T-helper 22 cell (primary cell): ENCODE results near the gene TGM5.
"Not testable (repeated sequence)": the region's sequence is repeated elsewhere in the genome, so short reads cannot be mapped to it uniquely, and the experiment has no call there.

Experiments
- DNase-seq: peaks from one replicate; pipeline ENCODE4 v3.0.0-alpha.2; 2020; ENCODE audit warnings: low read depth

Gene TGM5

DNA sequence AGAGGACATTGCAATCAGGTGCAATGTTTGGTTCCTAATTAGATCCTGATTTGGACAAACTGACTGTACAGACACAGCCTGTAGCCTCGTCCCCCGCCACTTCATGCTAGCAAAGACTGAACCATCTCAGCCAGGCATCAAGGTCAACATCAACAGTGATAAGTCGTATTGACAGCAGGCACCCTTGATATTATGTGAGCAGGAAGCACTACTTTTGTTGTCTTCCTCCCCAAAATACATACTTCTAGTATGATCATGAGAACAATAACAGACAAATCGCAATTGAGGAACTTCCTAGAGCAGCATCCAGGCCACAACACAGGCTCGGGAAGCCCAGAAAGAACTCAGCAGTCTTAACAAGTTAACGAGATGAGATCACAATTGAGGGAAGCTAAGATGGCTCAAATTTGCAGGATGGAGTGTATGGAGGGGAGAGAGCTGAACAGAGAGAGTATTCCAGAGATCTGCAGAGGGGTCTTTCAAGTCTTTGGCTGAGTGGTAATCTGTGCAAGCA, 20.4 kb downstream of the TGM5 start:
- DNase-seq = no peak

DNA sequence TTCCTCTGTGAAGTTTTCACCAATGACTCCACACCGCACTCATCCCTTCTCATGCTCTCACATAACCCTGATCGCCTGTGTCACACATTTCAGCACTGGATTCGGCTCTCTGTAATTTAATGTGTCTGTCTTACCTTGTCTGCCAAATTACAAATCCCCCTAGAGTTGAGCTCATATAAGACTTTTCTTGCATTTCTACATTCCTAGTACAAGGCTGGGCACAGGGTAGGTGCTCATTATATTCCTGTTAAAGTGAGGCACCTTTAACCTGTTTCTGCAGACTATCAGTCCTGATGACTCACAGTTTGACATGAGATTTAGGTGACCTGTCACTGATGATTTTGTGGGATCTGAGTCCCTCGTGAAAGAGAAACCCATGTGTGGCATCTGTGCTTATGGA, 22.6 kb downstream of the TGM5 start:
- DNase-seq = no peak

DNA sequence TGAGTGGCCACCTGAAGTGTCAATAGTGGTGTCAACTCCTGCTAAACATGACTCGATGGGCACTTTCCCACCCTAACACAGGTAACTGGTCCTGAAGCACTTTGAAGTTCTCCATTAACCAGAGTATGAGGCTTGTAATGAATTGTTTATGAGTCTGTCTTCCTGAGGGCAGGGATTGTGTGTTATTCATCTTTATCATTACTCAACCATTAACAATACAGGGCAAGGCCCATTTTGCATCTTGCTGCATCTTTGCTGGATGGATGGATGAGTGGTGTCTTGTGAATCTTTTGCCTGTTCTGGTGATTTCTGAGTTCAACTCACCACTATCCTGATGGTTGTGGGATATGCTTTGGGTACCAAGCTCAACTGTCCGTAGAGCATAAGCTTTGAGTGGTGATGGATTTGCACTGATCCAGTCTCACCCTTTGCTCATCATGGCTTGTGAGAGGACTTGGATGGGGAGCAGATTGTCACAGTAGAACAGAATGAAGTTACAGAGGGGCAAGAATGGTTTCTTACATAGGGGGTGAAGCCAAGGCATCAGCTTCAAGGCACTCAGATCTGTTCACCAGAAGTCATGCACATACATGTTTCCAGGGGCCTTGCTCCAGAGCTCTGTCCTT, 23.6 kb downstream of the TGM5 start:
- no peak for DNase-seq

DNA sequence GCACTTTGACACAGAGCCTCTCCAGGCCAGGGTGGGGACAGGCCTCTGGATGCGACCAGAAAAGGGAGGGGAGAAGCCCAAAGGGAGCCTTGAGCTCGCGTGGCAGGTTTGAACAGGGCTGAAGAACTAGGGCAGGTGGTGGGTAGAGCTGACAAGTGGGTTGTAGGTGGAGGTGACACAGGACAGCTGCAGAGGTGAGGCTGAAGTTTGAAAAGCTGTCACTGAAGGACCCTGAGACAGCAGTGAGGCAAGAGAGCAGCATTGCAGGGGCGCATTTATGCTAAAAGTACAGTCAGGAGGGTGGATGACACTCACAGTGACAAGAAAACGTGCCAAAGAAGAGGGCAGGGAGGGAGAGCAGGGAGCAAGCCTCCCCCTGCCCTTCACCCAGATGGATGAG, 24.1 kb downstream of the TGM5 start:
- DNase-seq = no peak

GRCh38 chr15:43241100-43241499, 25.6 kb downstream of the TGM5 start:
- no peak for DNase-seq

GRCh38 chr15:43239732-43240491, 26.8 kb downstream of the TGM5 start:
- no peak for DNase-seq

GRCh38 chr15:43238671-43239131, 28.0 kb downstream of the TGM5 start:
- no peak for DNase-seq

GRCh38 chr15:43237842-43238470, 28.8 kb downstream of the TGM5 start:
- no peak for DNase-seq

DNA sequence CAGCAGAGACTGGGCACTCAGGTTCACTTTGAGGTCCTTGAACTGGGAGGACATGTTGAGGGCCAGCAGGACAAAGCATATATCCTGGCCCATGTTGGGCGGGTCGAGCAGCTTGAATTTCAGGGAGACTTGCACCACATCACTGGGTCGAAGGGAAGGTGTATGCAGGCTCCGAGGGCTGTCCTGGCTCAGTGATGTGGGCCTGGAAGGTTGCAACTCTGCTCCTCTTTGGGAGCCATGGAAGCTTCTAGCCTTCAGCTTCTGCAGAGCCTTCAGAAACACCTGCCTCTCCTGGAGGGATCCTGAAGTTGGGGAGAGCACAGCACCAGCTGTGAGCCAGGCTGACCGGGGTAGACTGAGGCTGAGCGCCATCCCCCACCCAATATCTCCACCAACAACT, 31.2 kb downstream of the TGM5 start:
- no peak for DNase-seq

DNA sequence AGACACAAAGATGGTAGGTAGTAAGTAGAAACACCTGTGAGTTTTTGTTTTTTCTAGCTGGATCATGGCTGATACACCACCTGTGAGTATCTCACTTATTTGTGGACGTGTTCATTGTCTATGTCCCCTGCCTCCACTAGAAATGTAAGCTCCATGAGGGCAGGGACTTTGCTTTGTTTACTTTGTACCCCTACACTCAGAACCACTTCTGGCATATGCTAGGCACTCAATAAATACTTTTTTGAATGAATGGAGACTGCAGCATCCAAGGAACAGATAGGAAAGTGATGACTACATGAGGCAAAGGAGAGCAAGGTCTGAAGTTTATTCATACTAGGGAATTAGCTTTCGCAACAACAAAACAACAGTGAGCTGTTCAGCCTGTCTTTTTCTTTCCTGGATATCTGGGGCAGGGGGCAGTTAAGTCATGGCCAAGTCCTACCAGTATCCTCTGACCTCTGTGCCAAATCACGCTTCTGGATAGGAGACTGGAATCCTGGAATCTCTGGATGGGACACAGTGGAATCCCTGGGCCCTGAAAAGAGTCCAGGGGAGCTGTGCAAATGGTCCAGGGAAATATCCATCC, 34.3 kb downstream of the TGM5 start:
- no peak for DNase-seq

DNA sequence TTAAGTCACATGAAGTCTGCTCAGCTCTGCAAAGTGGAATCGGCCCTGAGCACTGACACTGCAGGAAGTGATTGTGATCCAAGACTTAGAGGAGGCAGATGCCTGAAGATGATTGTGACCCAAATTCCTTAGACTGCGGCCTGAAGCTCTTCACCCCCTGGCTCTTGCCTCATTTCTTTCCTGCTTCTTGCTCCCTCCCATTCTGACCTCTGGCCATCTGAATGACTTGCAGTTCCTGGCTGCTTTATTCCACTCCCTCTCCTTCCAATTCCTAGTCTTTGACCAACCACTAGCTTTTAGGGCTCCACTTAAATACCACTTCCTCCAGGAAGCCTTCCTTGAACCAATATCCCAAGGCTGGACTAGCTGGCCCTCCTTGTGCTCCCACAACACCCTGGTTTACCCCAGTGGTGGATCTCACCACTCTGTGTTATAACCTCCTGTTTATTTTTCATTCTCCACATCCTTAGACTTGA, 36.0 kb downstream of the TGM5 start:
- DNase-seq = no peak

DNA sequence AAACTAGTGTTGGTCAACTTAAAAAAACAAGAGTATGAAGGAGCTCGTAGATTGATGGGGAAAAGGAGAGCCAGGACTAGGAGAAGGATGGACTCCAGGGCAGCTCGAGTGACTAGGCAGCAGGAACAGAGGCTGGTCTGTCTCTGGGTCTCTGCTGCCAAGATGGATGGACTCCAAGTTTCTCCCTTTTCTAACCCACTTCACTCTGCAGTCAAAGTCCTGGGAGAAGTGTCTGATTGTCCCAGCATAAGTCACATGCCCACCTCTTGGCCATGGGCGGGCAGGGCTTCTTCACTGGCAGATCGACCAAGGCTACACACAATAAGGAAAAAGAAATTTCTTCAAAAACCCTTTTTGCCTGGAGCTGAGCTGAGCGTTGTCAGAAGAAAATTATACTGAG, 36.8 kb downstream of the TGM5 start:
- no peak for DNase-seq

GRCh38 chr15:43226436-43227305, 40.1 kb downstream of the TGM5 start:
- DNase-seq = no peak

DNA sequence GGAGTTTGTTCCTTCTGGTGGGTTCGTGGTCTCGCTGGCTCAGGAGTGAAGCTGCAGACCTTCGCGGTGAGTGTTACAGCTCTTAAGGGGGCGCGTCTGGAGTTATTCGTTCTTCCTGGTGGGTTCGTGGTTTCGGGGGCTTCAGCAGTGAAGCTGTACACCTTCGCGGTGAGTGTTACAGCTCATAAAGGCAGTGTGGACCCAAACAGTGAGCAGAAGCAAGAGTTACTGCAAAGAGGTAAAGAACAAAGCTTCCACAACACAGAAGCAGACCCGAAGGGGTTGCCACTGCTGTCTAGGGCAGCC, 40.8 kb downstream of the TGM5 start:
- DNase-seq = not testable (repeated sequence)

GRCh38 chr15:43225201-43225949, 41.4 kb downstream of the TGM5 start:
- no peak for DNase-seq

DNA sequence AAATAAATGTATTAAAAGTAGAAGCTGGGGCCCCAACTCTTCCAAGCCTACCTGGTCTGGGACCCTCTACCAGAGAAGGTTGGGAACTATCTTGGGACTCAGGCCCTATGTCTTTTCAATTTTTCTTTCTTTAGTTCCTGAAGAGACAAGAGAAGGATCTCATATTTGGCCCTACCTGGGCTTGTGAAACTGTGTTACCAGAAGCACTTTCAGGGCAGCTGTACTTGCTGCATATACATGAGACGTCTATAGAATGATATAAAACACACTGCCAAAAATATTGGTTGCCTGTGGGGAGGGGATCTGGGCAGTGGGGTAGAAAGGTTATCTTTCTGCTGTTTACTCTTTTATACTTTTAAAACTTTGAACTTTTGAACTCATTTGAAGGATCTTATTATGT, 45.3 kb downstream of the TGM5 start:
- no peak for DNase-seq

DNA sequence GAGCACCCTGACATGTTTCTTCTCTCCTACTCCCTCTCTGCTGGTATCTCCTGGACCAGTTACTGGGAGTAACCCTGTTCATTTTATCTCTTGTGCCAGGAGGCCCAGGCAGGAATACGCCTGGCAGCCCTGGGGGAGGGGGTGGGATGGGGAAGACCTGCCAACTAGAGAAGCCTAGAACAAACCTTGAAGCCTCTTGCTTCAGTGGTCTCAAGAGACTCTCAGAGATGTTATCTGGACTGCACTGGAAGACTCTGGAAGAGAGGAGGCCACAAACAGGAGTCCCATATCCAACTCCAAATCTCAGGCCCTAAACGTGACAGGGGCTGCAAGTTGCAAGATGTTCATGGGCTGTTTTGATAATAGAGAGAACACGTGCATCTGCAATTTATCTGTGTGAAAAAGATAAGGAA, 45.7 kb downstream of the TGM5 start, which contains the start of gene EPB42:
EPB42 (minus strand) TSS at position 28 of the 413 bp plus-strand sequence. CDS start 193 bp downstream, outside the sequence.
- DNase-seq = no peak

DNA sequence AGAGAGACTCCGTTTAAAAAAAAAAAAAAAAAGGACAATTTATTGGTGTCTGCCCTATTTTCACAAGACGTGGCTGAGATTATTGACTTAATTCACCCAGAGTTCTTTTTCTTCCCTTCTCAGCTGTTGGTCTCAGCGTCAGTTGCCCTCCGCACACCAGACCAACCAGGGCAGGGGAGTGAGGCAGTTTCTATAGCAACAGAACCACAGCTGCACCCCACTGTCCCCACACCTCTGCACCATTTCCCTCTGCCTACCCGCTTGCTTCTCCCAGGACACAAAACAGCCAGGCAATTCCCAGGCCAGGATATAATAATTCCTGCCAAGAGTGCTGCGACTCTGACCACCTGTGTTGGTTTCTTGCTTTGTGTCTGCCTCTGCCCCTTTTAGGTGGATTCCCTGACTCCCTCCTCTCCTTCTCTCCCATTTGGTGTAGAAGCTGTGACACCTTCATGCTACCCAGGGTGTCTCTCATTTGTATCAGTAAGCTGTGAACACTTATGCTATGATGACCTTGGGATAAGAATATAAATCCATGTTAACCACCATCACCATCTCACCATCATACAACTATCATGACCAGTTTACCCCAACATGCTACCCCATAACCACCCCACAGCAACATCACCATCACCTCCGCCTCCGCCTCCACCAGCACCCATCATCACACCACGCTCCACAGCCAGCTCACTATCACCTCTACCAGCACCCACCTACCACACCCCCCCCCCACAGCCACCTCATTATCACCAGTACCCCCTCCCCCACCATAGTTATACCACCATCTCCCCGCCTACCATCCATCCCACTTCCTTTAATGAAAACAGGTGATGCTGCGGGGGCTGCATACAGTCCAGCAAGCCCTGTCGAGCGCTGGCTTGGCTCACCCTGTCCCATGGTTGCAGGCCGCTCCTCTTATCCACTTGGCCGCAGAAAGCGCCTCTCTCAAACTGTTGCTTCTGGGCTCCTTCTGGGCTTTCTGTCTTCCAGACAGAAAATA, 46.5 kb downstream of the TGM5 start:
- no peak for DNase-seq

- DNase-seq = no peak
Observed at GRCh38 chr15:43218908-43219706, 47.6 kb downstream of the TGM5 start.
